Astrocyte (in vitro differentiated cells and primary cell): ENCODE results near the gene UPK2. TPM values are rescaled to one million over a fixed set of nuclear protein-coding genes. Genes with fewer than 3 reads are reported as not detected.

ENCODE experiments used
- DNase-seq: peaks from one replicate; pipeline ENCODE4 v3.0.0-alpha.2; 2010; ENCODE audit warnings: low read depth
- FAIRE-seq: peaks from 2 replicates; lab custom pipeline; 2011; peaks lifted over from hg19 to GRCh38; lab: Jason Lieb, UNC
- H2AFZ ChIP-seq: 2 replicates; pipeline ENCODE4 v1.6.0; 2012; ENCODE audit warnings: low read depth, low read length, inconsistent platforms
- H3K27ac ChIP-seq: 2 replicates; pipeline ENCODE4 v1.5.1; 2011; ENCODE audit warnings: low read depth, low read length, inconsistent platforms
- H3K27me3 ChIP-seq: 2 replicates; pipeline ENCODE4 v1.6.0; 2011; ENCODE audit warnings: low read length, inconsistent platforms; ENCODE audit not compliant: insufficient read depth
- H3K36me3 ChIP-seq: 2 replicates; pipeline ENCODE4 v1.5.1; 2011; ENCODE audit warnings: low read length, inconsistent platforms; ENCODE audit not compliant: insufficient read depth
- H3K4me1 ChIP-seq: 2 replicates; pipeline ENCODE4 v1.5.1; 2011; ENCODE audit warnings: low read length, inconsistent platforms; ENCODE audit not compliant: insufficient read depth
- H3K4me2 ChIP-seq: 2 replicates; pipeline ENCODE4 v1.6.0; 2012; ENCODE audit warnings: low read length, inconsistent platforms
- H3K4me3 ChIP-seq: 2 replicates; pipeline ENCODE4 v1.5.1; 2011; ENCODE audit warnings: low read depth, mild to moderate bottlenecking, low read length, inconsistent platforms; ENCODE audit not compliant: insufficient read depth
- H3K79me2 ChIP-seq: 2 replicates; pipeline ENCODE4 v1.6.0; 2012; ENCODE audit warnings: mild to moderate bottlenecking, low read length, inconsistent platforms; ENCODE audit not compliant: insufficient read depth
- H3K9ac ChIP-seq: 2 replicates; pipeline ENCODE4 v1.6.0; 2012; ENCODE audit warnings: mild to moderate bottlenecking, low read length, inconsistent platforms
- H3K9me3 ChIP-seq: 2 replicates; pipeline ENCODE4 v1.5.1; 2012; ENCODE audit warnings: low read depth, mild to moderate bottlenecking, low read length, inconsistent platforms; ENCODE audit not compliant: insufficient read depth
- H4K20me1 ChIP-seq: 2 replicates; pipeline ENCODE4 v1.6.0; 2012; ENCODE audit warnings: low read length, inconsistent platforms; ENCODE audit not compliant: insufficient read depth
- H3K27ac Mint-ChIP-seq: one replicate; pipeline ENCODE4 v1.8.0; 2021; ENCODE audit warnings: mild to moderate bottlenecking, mixed read lengths; ENCODE audit not compliant: unreplicated experiment
- H3K27me3 Mint-ChIP-seq: one replicate; pipeline ENCODE4 v1.8.0; 2021; ENCODE audit warnings: low read depth, mixed read lengths; ENCODE audit not compliant: unreplicated experiment
- H3K36me3 Mint-ChIP-seq: one replicate; pipeline ENCODE4 v1.8.0; 2021; ENCODE audit warnings: low read depth, mixed read lengths; ENCODE audit not compliant: unreplicated experiment
- H3K4me1 Mint-ChIP-seq: one replicate; pipeline ENCODE4 v1.8.0; 2021; ENCODE audit warnings: low read depth, mixed read lengths; ENCODE audit not compliant: unreplicated experiment
- H3K4me3 Mint-ChIP-seq: one replicate; pipeline ENCODE4 v1.8.0; 2021; ENCODE audit warnings: mild to moderate bottlenecking, moderate library complexity, mixed read lengths; ENCODE audit not compliant: unreplicated experiment
- H3K9me3 Mint-ChIP-seq: one replicate; pipeline ENCODE4 v1.8.0; 2021; ENCODE audit warnings: mild to moderate bottlenecking, mixed read lengths; ENCODE audit not compliant: unreplicated experiment
- EZH2 ChIP-seq: IDR thresholded peaks from 2 replicates; pipeline ENCODE4 v1.6.1; 2012; ENCODE audit warnings: mild to moderate bottlenecking, low read length, inconsistent platforms; ENCODE audit not compliant: insufficient read depth
- microRNA-seq: library from miRNA; unstranded; fragments of <30 nt; microRNA quantifications from one replicate; pipeline ENCODE4 v1.2.0, GENCODE V29; 2020
- total RNA-seq: library from RNA; stranded (reverse); gene quantifications from 2 replicates; pipeline ENCODE4 v1.2.1, GENCODE V29; 2021
- TF ChIP-seq, protein P1 (sequence below): IDR thresholded peaks from 2 replicates; pipeline ENCODE4 v1.5.1; 2011; ENCODE audit warnings: low read depth, mild to moderate bottlenecking, inconsistent platforms, low read length, moderate library complexity; ENCODE audit not compliant: insufficient read depth

The UPK2 gene
- total RNA-seq, 1 donor from 2014 or later: not detected

DNA sequence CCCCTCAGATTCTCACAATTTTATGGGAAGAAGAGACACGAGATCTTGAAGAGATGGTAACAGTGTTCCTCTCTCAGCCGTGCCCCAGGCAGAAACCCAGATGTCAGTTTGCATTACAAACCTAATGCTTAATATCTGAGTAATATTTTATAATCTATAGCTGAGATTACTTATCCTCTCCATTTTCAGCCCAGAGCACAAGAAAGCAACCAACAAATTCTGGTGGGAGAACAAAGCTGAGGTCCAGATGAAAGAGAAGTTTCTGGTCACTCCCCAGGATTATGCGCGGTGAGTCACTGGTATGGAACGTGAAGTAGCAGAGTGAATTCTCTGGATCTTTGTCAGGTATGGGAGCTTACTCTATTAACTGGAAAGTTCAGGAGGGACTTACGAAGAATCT lies 42.7 kb downstream of the UPK2 start:
- Histone ChIP-seq H3K4me1 (peaks cover 24% of the 10 kb centered on the region), H2AFZ (peak overlapping the region; percentile 98), H3K27me3 (no peaks in the 10 kb centered on the region), H4K20me1 (no peaks in the 10 kb centered on the region), H3K36me3 (peaks cover 4% of the 10 kb centered on the region), H3K9ac (peak overlapping the region; percentile 83), H3K79me2 (peaks cover 22% of the 10 kb centered on the region), H3K4me3 (peak overlapping the region; percentile 88), H3K4me2 (peak overlapping the region; percentile 97), H3K27ac (peak overlapping the region; percentile 71), H3K9me3 (no peaks in the 10 kb centered on the region)
- H3K4me3 Mint-ChIP-seq: peak overlapping the region; percentile 92
- no peak for FAIRE-seq
- TF ChIP-seq EZH2: no peak
- TF ChIP-seq, protein P1, sequence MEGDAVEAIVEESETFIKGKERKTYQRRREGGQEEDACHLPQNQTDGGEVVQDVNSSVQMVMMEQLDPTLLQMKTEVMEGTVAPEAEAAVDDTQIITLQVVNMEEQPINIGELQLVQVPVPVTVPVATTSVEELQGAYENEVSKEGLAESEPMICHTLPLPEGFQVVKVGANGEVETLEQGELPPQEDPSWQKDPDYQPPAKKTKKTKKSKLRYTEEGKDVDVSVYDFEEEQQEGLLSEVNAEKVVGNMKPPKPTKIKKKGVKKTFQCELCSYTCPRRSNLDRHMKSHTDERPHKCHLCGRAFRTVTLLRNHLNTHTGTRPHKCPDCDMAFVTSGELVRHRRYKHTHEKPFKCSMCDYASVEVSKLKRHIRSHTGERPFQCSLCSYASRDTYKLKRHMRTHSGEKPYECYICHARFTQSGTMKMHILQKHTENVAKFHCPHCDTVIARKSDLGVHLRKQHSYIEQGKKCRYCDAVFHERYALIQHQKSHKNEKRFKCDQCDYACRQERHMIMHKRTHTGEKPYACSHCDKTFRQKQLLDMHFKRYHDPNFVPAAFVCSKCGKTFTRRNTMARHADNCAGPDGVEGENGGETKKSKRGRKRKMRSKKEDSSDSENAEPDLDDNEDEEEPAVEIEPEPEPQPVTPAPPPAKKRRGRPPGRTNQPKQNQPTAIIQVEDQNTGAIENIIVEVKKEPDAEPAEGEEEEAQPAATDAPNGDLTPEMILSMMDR: no peak
- H3K27ac Mint-ChIP-seq: peak overlapping the region; percentile 67
- peak; percentile 83 for DNase-seq
- H3K36me3 Mint-ChIP-seq: peaks cover 5% of the 10 kb centered on the region
- no peaks in the 10 kb centered on the region for H3K9me3 Mint-ChIP-seq
- peaks cover 14% of the 10 kb centered on the region for H3K4me1 Mint-ChIP-seq
- no peaks in the 10 kb centered on the region for H3K27me3 Mint-ChIP-seq

DNA sequence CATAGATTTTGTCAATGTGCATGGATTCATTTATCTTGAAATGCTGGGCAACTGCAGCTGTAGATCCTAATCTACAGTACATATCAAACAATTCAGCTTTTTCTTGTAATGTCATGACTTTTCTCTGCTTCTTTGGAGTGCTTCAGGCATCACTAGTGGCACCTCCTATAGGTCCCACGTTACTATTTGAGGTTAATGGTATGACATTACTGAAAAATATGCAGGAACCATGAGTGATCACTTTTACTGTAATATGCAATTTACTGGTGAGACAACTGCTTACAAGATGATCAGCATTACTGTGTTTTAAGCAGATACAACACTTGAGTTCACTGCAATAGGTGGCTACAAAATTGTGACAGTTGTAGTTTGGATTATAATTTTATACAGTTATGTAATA lies 44.8 kb downstream of the UPK2 start:
- Mint-ChIP-seq H3K27me3 (no peaks in the 10 kb centered on the region), H3K4me3 (no peak overlapping the region), H3K27ac (peak overlapping the region; percentile 71), H3K9me3 (no peaks in the 10 kb centered on the region), H3K4me1 (peaks cover 14% of the 10 kb centered on the region), H3K36me3 (peaks cover 5% of the 10 kb centered on the region)
- no peaks in the 10 kb centered on the region for H4K20me1 ChIP-seq
- no peak overlapping the region for H3K9ac ChIP-seq
- no peak overlapping the region for H2AFZ ChIP-seq
- TF ChIP-seq, protein P1: no peak
- TF ChIP-seq EZH2: no peak
- peak overlapping the region; percentile 13 for H3K27ac ChIP-seq
- peak; percentile 29 for DNase-seq
- H3K4me3 ChIP-seq: no peak overlapping the region
- H3K36me3 ChIP-seq: peaks cover 8% of the 10 kb centered on the region
- no peaks in the 10 kb centered on the region for H3K9me3 ChIP-seq
- peaks cover 24% of the 10 kb centered on the region for H3K4me1 ChIP-seq
- H3K79me2 ChIP-seq: peaks cover 22% of the 10 kb centered on the region
- no peak for FAIRE-seq
- H3K27me3 ChIP-seq: no peaks in the 10 kb centered on the region
- peak overlapping the region; percentile 11 for H3K4me2 ChIP-seq

DNA sequence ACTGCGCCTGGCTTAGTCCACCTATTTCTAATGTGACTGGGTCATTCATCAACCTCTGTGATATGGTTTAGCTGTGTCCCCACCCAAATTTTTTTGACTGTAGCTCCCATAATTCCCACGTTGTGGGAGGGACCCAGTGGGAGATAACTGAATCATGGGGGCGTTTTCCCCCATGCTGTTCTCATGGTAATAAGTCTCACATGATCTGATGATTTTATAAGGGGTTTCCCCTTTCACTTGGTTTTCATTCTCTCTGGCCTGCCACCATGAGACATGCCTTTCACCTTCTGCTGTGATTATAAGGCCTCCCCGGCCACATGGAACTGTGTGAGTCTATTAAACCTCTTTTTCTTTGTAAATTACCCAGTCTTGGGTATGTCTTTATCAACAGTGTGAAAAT lies 50.6 kb downstream of the UPK2 start:
- FAIRE-seq: no peak
- no peaks in the 10 kb centered on the region for H3K9me3 Mint-ChIP-seq
- H3K36me3 Mint-ChIP-seq: peaks cover 23% of the 10 kb centered on the region
- H3K4me1 Mint-ChIP-seq: no peaks in the 10 kb centered on the region
- H3K4me1 ChIP-seq: no peaks in the 10 kb centered on the region
- no peaks in the 10 kb centered on the region for H4K20me1 ChIP-seq
- TF ChIP-seq EZH2: no peak
- TF ChIP-seq, protein P1: no peak
- H3K4me3 ChIP-seq: no peak overlapping the region
- H3K4me2 ChIP-seq: no peak overlapping the region
- H3K27ac ChIP-seq: no peak overlapping the region
- H3K36me3 ChIP-seq: peaks cover 16% of the 10 kb centered on the region
- H3K79me2 ChIP-seq: no peaks in the 10 kb centered on the region
- H3K27me3 ChIP-seq: no peaks in the 10 kb centered on the region
- H2AFZ ChIP-seq: no peak overlapping the region
- no peak overlapping the region for H3K9ac ChIP-seq
- H3K27me3 Mint-ChIP-seq: no peaks in the 10 kb centered on the region
- no peak overlapping the region for H3K4me3 Mint-ChIP-seq
- no peaks in the 10 kb centered on the region for H3K9me3 ChIP-seq
- DNase-seq: no peak
- no peak overlapping the region for H3K27ac Mint-ChIP-seq

Small RNA genes within 50 kb of the gene (microRNA-seq; reads per million reads assigned to microRNA genes)
- gene MIR4492: not detected

Other genes starting within 250 kb of the UPK2 start
- gene DDX6, start 165.1 kb upstream of the UPK2 start, total RNA-seq: 190 and 196 TPM in 2 replicates
- gene CXCR5, start 72.4 kb upstream of the UPK2 start, total RNA-seq: 0.07 and 0.12 TPM in 2 replicates
- 128 and 138 TPM in 2 replicates for gene BCL9L, start 30.4 kb upstream of the UPK2 start, total RNA-seq
- gene FOXR1, start 15.5 kb downstream of the UPK2 start, total RNA-seq: not detected in 2 replicates
- 15.6 and 25.4 TPM in 2 replicates for gene CENATAC, start 41.8 kb downstream of the UPK2 start, total RNA-seq
- gene RPS25, start 62.0 kb downstream of the UPK2 start, total RNA-seq: 643 and 750 TPM in 2 replicates
- gene TRAPPC4, start 62.5 kb downstream of the UPK2 start, total RNA-seq: 88.3 and 88.6 TPM in 2 replicates
- 8.7 and 11.7 TPM in 2 replicates for gene SLC37A4, start 74.6 kb downstream of the UPK2 start, total RNA-seq
- gene HYOU1, start 100.9 kb downstream of the UPK2 start, total RNA-seq: 282 and 293 TPM in 2 replicates
- gene VPS11, start 111.5 kb downstream of the UPK2 start, total RNA-seq: 22.4 and 24.0 TPM in 2 replicates
- gene HMBS, start 128.6 kb downstream of the UPK2 start, total RNA-seq: 21.4 and 22.2 TPM in 2 replicates
- gene DPAGT1, start 145.6 kb downstream of the UPK2 start, total RNA-seq: 44.1 and 47.1 TPM in 2 replicates
- 10.9 and 11.1 TPM in 2 replicates for gene C2CD2L, start 151.0 kb downstream of the UPK2 start, total RNA-seq
- gene HINFP, start 165.3 kb downstream of the UPK2 start, total RNA-seq: 22.7 and 27.8 TPM in 2 replicates
- gene ABCG4, start 192.8 kb downstream of the UPK2 start, total RNA-seq: 0.55 and 1.5 TPM in 2 replicates
- 6.3 and 9.6 TPM in 2 replicates for gene NLRX1, start 212.4 kb downstream of the UPK2 start, total RNA-seq
- gene NHERF4, start 229.2 kb downstream of the UPK2 start, total RNA-seq: not detected in 2 replicates